Parathyroid adenoma (tissue), 2 donors: ENCODE measurements around the gene SLC26A11.
A peak's percentile ranks its signal among the peaks of the same experiment; 100 is the strongest.

Source experiments
- H2AFZ ChIP-seq: fragments of 300-600 bp; sonication (generic); one replicate; pipeline ENCODE4 v1.7.0; 2017; ENCODE audit warnings: antibody characterized with exemption, mild to moderate bottlenecking
- H3K27ac ChIP-seq: fragments of 300-600 bp; sonication (generic); one replicate; pipeline ENCODE4 v1.7.0; 2017
- H3K27me3 ChIP-seq: fragments of 300-600 bp; sonication (generic); one replicate; pipeline ENCODE4 v1.7.0; 2017; ENCODE audit warnings: low read length; ENCODE audit not compliant: control insufficient read depth, insufficient read depth
- H3K36me3 ChIP-seq: fragments of 300-600 bp; sonication (generic); one replicate; pipeline ENCODE4 v1.7.0; 2017; ENCODE audit warnings: low read length; ENCODE audit not compliant: control insufficient read depth, insufficient read depth
- H3K4me1 ChIP-seq: fragments of 300-600 bp; sonication (generic); one replicate; pipeline ENCODE4 v1.7.0; 2017; ENCODE audit warnings: control low read depth
- H3K4me2 ChIP-seq: fragments of 300-600 bp; sonication (generic); one replicate; pipeline ENCODE4 v1.7.0; 2017; ENCODE audit warnings: low read length
- H3K4me3 ChIP-seq: fragments of 300-600 bp; sonication (generic); one replicate; pipeline ENCODE4 v1.7.0; 2017; ENCODE audit warnings: low read depth, low read length
- H3K79me2 ChIP-seq: fragments of 300-600 bp; sonication (generic); one replicate; pipeline ENCODE4 v1.7.0; 2017; ENCODE audit warnings: control low read depth
- H3K9ac ChIP-seq: fragments of 300-600 bp; sonication (generic); one replicate; pipeline ENCODE4 v1.7.0; 2017; ENCODE audit warnings: mild to moderate bottlenecking
- H3K9me3 ChIP-seq: fragments of 300-600 bp; sonication (generic); one replicate; pipeline ENCODE4 v1.7.0; 2017; ENCODE audit warnings: low read length; ENCODE audit not compliant: control insufficient read depth
- TF ChIP-seq, protein P1 (sequence below): fragments of 300-600 bp; sonication (generic); IDR thresholded peaks from one replicate; pipeline ENCODE4 v1.7.0; 2017; ENCODE audit warnings: antibody characterized with exemption, mild to moderate bottlenecking
- donor health status: primary hyperparathyroidism.

SLC26A11 gene

DNA sequence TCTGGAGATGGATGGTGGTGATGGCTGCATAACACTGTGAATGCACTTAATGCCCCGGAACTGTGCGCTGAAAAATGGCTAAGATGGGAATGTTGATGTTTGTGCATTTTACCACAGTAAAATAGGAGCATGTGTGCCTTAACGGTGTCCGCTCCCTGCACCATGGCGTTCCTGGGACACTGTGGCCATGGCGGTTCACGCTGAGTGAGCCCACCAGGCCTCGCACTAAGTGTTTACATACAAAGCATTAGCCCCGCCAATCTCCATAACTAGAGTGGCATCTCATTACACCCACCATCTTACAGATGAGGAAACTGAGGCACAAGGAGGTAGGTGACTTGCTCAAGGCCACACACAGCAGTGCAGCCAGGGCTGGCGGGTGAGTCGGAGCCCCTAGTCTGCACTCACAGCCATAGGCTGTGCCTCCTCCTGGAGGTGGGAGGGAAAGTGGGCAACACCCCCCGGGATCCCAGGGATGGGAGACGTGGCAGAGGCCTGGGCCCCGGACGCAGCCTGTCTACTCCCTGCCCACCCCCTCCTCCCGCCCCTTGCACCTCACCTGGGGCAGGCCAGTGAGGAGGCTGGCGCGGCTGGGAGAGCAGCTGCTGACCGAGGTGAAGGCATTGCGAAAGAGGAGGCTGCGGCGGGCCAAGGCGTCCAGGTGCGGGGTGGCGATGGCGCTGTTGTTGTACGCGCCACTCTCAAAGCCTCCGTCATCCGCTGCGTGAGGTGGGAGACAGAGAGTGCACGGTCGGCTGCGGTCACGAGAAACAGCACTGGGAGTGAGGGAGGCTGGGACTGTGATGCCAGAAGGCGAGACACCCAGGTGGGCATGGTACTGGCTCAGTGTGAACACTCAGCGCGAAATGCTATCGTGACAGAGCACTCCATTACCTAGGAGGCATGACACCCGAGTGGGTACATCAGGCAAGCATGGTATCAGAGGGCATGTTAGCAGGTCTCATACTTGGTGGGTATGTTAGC, 3.5 kb upstream of the SLC26A11 start:
- Histone ChIP-seq H3K9me3 (no peaks in the 10 kb centered on the region), H3K27ac (no peak overlapping the region), H3K9ac (no peak overlapping the region), H2AFZ (no peak overlapping the region), H3K27me3 (no peaks in the 10 kb centered on the region), H3K4me1 (peaks cover 12% of the 10 kb centered on the region), H3K79me2 (peaks cover 8% of the 10 kb centered on the region), H3K4me2 (no peak overlapping the region), H3K36me3 (no peaks in the 10 kb centered on the region), H3K4me3 (no peak overlapping the region)
- TF ChIP-seq, protein P1, sequence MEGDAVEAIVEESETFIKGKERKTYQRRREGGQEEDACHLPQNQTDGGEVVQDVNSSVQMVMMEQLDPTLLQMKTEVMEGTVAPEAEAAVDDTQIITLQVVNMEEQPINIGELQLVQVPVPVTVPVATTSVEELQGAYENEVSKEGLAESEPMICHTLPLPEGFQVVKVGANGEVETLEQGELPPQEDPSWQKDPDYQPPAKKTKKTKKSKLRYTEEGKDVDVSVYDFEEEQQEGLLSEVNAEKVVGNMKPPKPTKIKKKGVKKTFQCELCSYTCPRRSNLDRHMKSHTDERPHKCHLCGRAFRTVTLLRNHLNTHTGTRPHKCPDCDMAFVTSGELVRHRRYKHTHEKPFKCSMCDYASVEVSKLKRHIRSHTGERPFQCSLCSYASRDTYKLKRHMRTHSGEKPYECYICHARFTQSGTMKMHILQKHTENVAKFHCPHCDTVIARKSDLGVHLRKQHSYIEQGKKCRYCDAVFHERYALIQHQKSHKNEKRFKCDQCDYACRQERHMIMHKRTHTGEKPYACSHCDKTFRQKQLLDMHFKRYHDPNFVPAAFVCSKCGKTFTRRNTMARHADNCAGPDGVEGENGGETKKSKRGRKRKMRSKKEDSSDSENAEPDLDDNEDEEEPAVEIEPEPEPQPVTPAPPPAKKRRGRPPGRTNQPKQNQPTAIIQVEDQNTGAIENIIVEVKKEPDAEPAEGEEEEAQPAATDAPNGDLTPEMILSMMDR = no peak

DNA sequence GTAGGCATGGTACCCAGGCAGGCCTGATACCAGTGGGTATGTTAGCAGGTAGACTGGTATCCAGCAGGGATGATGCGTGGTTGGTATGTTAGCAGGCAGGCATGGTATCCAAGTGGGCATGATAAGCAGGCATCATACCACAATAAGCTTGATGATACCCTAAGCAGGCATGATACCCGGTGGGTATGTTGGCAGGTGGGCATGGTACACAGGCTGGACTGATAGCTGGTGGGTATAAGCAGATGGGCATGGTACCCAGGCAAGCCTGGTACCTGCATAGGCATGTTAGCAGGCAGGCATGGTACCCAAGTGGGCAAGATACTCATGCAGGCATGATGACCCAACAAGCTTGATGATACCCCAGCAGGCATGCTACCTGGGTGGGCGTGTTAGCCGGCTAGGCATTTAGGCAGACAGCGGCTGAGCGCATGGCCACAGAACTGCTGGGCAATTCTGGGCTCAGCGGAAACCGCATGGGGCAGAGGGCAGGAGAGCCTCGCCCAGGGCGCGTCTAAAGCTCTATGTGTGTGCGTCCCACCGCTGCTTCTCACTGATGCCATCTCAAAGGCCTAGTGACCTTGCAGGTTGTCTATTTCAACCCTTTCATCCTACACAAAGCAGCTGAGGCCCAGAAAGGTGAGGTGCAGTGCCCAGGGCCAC, 2.4 kb upstream of the SLC26A11 start:
- no peak overlapping the region for H3K4me3 ChIP-seq
- peaks cover 12% of the 10 kb centered on the region for H3K4me1 ChIP-seq
- peaks cover 8% of the 10 kb centered on the region for H3K79me2 ChIP-seq
- no peaks in the 10 kb centered on the region for H3K27me3 ChIP-seq
- no peaks in the 10 kb centered on the region for H3K9me3 ChIP-seq
- no peak overlapping the region for H3K27ac ChIP-seq
- no peak overlapping the region for H2AFZ ChIP-seq
- no peak overlapping the region for H3K4me2 ChIP-seq
- H3K36me3 ChIP-seq = no peaks in the 10 kb centered on the region
- TF ChIP-seq, protein P1 = no peak
- H3K9ac ChIP-seq = no peak overlapping the region

DNA sequence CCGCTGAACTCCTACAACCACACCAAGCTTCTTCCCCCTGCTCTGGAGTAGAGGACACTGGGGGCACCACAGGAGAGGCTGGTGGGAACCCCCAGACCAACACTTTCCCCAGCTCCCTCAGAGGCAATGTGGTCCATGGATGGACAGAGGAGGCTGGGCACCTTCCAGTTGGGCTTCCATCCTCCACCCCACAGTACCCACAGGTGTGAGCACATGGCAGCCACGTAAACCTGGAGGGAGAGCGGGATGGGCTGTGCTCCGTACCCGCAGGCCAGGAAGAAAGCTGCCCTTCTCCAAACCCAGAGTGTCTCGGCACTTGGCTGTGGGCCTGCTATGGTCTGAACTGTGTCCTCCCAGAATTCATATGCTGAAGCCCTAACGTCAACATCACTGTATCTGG, 1.8 kb upstream of the SLC26A11 start:
- H2AFZ ChIP-seq = no peak overlapping the region
- H3K9me3 ChIP-seq = no peaks in the 10 kb centered on the region
- H3K4me3 ChIP-seq = no peak overlapping the region
- H3K27ac ChIP-seq = no peak overlapping the region
- no peak overlapping the region for H3K4me2 ChIP-seq
- H3K9ac ChIP-seq = no peak overlapping the region
- TF ChIP-seq, protein P1 = no peak
- peaks cover 8% of the 10 kb centered on the region for H3K79me2 ChIP-seq
- peaks cover 12% of the 10 kb centered on the region for H3K4me1 ChIP-seq
- no peaks in the 10 kb centered on the region for H3K36me3 ChIP-seq
- H3K27me3 ChIP-seq = no peaks in the 10 kb centered on the region

DNA sequence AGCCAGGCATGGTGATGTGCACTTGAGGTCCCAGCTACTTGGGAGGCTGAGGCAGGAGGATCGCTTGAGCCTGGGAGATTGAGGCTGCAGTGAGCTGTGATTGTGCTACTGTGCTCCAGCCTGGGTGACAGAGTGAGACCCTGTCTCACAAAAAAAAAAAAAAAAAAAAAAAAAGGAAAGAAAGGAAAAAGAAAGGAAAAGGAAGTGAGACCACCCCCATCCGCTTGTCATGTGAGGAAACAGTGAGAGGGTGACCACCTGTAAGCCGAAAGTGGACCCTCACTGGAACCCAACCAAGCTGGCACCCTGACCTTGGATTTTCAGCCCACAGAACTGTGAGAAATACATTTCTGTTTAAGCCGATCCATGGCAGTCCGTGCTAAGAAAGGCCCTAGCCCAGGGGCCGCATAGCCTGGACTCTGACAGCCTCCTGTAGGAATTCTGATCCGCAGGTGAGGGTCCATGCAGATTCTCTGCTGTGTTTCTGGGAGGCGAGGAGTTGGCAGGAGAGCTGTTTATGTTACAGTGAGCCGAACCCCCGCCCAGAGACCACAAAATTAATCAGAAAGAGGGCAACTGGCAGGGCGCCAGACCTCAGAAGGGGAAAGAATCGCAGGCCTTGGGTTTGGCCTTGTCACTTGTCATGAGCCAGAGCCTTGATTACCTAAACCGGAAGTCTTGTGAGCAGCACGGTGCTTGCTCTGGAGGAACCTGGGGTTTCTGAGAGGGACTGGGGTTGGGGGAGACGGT, 1.0 kb upstream of the SLC26A11 start:
- no peaks in the 10 kb centered on the region for H3K27me3 ChIP-seq
- peak overlapping the region; percentile 97 for H2AFZ ChIP-seq
- H3K4me3 ChIP-seq = peak overlapping the region; percentile 87
- H3K9me3 ChIP-seq = no peaks in the 10 kb centered on the region
- peaks cover 8% of the 10 kb centered on the region for H3K79me2 ChIP-seq
- H3K4me2 ChIP-seq = peak overlapping the region; percentile 79
- H3K4me1 ChIP-seq = peaks cover 12% of the 10 kb centered on the region
- no peaks in the 10 kb centered on the region for H3K36me3 ChIP-seq
- TF ChIP-seq, protein P1 = no peak
- H3K9ac ChIP-seq = peak overlapping the region; percentile 89
- H3K27ac ChIP-seq = peak overlapping the region; percentile 67
